Medulla oblongata (tissue), 1 donor: ENCODE data around the gene PIM2.
"Not testable (repeated sequence)": the region's sequence is repeated elsewhere in the genome, so short reads cannot be mapped to it uniquely, and the experiment has no call there.

Source experiments
- DNase-seq: peaks from one replicate; pipeline ENCODE4 v3.0.0-alpha.2; 2015; ENCODE audit errors: extremely low spot score

PIM2 gene

DNA sequence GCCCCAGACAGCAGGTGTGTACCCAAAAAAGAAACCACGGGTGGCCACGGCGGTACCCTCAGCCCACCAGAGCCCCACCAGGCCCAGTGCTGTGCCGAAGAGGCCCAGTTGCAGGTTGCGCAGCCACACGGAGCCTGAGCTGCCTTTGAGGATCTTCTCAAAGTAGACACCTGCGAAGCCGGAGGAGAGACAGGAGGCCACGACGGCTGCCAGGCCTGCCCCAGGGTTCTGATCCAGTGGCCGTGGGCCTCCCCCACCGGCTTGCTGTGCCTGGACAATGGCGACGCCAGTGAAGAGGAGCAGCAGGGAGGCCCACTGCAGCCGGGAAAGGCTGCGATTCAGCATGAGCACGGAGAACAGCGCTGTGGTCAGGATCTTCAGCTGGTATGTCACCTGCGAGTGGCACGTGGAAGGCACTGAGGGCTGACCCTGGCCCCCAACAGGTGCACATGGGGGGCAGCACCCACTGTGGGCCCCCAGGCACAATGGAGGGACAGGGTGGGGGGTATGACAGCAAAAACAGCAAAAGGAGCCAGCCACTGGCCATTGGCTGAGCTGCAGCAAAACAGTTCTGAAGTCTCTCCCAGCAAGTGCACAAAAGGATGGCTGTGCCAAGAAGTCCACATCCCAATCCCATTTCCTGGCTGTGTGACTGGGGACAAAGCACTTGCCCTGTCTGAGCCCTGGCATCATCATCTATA lies 13.6 kb downstream of the PIM2 start:
- no peak for DNase-seq

DNA sequence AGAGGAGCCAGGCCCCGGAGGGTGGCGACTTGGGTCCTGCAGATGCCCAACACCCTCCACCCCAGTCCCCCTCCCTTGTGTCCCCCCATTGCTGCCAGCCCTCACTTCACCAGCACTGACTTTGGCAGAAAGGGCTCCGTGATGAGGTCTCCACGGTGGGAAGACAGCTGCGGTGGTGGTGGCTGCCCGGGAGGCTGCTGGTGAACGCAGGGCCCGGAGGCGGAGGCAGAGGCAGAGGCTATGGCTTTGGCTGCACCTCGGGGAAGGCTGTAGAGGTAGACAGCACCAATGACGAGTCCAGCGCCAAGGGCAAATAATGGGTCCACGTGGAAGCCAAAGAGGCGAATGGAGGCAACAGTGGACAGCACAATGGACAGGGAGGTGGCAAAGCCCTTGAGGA lies 14.2 kb downstream of the PIM2 start:
- no peak for DNase-seq

DNA sequence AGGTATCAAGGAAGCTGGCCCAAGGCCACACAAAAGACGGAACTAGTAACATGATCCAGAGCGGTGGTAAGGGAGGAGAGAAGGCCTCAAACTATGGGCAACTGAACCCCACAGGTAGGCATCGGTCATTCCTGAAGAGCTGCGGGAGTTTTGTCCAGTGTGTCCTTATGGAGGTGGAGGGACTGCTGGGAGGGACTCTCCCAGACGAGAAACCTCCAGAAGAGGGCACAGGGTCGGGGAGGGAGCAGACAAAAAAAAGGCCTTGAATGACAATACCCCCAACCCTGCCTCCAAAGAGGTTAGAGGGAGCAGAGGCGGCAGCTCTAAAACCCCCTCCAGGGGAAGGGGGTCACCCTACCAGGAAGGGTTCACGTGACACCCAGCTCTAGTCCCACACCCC lies 14.6 kb downstream of the PIM2 start:
- no peak for DNase-seq

DNA sequence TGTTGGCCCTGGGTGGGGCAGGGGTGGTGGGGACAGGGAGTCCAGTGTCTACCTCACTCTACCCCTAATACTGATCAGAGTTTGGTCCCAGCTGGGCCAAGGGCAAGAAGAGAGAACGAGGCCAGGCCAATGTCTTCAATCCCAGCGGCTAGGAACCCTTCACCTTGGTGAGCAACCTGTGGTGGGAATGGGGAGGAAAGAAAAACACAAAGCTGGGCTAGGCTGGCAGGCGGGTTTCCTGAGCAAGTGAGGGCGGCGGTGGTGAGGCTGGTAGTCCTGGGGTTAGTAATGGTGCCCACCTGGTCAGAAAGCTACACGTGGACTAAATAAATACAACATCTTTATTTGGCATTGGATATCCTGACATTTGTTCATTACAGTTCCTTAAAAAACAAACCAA lies 15.5 kb downstream of the PIM2 start:
- no peak for DNase-seq

DNA sequence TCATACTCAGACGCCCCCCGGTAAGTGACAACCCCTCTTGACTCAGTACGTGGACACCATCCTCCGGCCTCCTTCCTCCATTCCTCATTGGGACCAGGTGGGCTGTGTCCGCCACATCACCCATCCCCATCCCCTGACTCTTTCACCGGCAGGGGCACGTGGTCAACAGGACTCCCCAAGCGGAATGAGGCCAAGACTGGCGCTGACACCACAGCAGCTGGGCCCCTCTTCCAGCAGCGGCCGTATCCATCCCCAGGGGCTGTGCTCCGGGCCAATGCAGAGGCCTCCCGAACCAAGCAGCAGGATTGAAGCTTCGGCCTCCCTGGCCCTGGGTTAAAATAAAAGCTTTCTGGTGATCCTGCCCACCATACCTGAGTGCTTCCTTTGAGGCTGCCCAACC lies 16.0 kb downstream of the PIM2 start:
- DNase-seq: no peak

DNA sequence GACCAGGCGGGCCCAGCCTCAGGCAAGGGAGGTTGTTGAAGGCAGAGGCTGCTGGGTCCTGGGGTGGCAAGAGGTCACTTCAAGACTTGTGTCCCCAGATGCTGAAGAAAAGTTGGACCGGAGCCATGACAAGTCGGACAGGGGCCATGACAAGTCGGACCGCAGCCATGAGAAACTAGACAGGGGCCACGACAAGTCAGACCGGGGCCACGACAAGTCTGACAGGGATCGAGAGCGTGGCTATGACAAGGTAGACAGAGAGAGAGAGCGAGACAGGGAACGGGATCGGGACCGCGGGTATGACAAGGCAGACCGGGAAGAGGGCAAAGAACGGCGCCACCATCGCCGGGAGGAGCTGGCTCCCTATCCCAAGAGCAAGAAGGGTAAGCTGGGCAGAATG lies 16.7 kb downstream of the PIM2 start:
- no peak for DNase-seq

DNA sequence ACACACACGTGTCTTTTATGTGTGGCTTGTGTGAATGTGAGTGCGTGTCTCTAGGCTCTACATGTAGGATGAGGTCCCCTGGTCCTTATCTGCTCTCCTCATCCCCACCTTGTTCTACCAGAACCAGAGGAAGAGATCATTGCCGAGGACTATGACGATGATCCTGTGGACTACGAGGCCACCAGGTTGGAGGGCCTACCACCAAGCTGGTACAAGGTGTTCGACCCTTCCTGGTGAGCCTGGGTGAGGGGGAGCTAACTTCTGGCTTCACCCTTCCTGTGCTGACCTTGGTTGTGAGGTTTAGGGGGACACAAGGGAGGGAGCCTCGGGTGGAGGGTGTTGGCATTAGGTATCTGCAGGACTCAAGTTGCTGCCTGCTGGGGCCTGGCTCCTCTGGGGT lies 17.8 kb downstream of the PIM2 start:
- no peak for DNase-seq

DNA sequence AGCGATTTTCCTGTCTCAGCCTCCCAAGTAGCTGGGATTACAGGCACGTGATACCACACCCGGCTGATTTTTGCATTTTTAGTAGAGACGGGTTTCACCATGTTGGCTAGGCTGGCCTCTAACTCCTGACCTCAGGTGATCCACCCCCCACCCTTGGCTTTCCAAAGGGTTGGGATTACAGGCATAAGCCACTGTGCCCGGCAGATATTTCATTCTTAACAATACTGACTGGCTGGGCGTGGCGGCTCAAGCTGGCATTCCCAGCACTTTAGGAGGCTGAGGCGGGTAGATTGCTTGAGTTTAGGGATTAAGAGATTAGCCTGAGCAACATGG lies 19.8 kb downstream of the PIM2 start:
- DNase-seq: no peak

DNA sequence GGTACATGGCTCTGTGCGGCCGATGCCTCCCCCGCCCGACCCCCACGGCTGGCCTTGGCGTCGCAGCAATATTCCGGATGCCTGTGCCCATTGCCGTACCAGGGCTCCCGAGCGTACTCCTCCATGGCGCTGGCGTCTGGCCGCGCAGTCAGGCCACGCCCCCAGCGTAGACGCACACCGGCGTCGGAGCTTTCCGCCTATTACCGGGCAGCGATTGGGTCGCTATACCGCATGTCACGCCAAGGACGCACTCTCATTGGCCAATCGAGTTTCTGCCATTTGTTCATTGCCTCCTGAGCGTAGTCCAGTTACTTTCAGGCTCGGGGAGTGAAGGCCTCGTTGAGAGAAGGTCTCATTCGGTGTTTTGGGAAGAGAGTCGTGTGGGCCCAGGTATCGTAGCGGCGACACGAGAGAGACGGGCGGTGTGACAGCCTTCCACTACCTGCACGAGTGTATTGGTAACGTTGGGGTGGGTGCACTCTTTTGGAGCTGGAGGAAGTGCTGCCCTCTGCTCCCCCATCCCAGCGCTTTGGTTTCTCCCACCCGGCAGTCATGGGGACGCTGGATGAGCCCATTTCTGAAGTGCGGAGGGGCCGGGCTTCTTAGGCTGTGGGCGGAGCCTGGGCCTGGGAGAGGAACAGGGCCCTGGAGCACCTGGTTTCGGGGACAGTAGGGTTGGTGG lies 21.1 kb downstream of the PIM2 start, which contains the start of the genes PQBP1 and TIMM17B:
PQBP1 (plus strand) TSS at position 306 of the 682 bp plus-strand sequence. CDS start 580 bp downstream, outside the sequence.
TIMM17B (minus strand) TSS at position 144 of the 682 bp plus-strand sequence; CDS start at position 125, 19 bp downstream.
- DNase-seq: peak; percentile 95

DNA sequence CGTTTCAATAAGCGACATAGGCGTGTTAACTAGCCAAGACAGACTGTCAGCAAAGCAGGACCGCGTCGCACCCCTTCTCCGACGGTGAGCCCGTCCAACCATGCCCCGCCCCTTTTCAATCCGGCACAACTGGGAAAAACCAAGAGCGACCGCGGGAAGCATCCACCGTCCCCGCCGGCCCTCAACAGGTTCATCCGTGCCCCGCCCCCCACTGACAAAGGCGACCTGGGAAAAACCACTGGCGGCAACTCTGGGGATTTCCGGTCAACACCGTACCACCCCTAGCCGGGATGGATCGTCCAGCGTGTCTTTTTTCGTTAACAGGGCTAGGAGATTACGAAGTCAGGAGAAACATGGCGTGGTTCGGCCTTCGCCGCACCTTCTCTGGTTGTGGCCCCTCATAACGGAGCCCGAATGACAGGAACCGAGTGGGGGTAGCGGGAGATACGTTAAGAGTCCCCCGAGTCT lies 21.6 kb downstream of the PIM2 start:
- DNase-seq: peak; percentile 53

DNA sequence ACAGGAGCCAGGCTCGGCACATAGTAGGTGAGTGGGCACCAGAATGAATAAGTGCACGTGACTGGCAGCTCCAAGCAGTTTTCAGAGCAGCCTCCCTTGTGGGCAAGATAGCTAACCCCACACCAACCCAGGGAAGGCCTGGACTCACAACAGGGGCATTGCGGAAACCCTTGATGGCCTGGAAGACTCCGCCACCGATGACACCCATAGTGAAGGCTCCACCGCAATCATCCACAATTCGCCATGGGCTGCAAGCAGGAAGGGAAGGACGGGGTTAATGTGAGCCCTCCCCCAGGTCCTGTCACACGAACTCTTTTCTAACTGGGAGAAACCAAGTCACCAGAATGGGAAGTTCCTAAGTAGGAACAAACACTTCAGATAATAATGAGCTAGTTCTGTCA lies 22.2 kb downstream of the PIM2 start:
- DNase-seq: no peak

DNA sequence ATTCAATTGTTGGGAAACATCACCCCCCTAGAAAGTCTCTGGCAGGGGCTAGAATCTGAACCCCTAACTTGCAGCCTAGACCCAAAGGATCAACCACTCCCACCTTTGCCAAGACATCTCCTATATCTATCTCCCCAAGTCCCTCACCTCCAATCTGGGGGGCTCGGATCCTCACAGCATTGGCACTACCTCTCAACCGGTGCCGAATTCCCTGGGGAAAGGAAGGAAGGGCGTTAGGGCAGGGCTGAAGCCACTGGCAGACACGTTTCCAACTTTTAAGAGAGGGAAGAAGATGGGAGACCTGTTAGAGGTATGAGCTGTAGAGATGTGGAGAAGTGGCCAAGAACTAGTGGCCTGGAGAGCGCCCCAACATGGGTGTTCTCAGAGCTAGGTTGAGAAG lies 23.9 kb downstream of the PIM2 start:
- DNase-seq: no peak

DNA sequence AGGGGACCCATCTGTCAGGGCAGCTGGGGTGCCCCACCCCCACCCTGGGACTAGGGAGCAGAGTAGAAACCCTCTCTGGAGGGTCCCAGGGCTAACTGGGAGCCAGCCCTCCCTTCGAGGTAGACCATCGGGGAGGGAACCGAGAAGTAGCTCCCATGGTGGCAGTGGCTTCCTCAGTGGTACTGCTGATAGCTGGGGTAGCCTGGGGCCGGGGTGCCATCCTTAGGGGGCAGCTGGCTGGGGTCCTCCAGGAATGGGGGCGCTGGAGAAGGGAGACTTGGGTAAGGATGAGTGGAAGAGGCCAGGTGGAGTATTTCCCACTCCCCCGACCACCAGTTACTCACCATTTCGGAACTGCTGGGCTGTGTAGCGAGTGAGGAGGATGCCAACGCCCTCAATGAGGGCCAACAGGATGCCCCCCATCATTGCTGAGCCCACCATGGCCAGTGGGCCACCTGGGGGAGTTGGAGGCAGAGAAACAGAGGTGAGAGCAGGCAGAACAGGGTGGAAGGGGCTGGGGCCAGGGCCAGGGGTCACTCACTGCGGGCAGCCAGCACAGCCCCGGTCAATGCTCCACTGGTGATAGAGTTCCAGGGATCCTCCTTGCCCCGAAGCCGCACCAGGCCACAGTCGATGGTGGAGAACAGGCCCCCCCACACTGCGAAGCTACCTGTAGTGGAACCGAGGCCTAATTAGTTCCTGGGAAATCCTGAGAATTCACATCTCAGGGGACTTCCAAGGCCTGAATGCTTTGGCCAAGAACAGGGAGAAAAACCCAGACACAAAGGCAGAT lies 25.1 kb downstream of the PIM2 start:
- DNase-seq: no peak

DNA sequence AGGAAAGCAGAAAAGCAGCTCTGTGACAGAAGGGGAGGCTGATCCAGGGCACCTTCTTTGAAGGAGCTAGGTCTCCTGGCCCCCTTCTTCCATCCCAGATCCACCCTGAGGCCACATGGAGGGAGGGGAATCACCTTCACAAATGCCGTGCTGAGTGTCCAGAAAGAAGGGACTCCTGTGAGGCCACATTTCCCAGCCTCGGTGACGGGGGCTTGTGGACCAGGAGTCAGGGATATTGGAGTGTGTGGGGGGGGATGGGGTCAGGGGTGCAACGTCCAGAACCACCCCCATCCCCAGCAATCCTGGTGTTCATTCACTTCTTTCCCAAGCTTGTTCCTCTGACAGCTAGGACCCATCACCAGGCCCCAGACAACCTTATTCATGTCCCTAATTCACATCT lies 25.9 kb downstream of the PIM2 start:
- no peak for DNase-seq

DNA sequence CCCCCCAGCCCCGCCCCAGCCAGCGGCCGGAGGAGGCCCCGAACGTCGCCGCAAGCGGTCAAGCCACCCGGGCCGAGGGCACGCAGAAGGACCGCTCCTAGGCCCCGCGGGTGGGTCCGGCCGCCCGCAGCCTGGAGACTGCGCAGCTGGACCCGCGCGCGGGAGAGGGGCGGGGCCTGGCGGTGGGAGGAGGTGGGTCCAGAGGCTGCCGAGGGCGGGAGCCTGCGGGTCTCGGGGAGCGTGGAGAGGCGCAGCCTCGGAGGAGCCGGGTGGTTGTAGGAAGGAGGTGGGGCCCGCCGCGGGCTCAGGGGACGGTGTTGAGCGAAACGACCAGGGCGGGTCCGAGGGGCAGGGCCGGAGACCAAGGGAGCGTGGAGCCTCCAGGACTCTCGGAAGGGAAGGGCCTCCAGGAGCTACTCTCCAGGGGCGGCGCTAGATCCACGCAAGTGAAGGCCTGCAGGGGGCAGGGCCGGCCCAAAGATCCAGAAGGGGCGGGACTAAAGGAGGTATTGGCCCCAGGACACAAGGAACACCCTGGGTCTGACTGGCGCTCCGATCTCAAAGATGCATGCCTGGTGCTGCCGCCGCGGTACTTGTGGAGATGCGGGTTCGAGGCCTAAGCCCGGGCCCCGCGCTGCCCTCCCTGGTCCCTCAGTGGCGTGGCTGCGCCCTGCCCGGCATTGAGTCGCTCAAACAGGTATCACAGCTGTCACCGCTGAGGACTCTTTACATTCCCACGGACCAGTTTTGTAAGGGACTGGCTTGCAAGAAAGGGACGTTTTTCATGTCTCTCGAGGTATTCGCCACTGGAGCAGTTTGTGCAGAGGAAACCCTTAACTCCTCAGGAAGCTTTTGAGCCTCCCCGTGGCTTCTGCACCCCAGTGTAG lies 27.2 kb downstream of the PIM2 start:
- DNase-seq: peak; percentile 85

DNA sequence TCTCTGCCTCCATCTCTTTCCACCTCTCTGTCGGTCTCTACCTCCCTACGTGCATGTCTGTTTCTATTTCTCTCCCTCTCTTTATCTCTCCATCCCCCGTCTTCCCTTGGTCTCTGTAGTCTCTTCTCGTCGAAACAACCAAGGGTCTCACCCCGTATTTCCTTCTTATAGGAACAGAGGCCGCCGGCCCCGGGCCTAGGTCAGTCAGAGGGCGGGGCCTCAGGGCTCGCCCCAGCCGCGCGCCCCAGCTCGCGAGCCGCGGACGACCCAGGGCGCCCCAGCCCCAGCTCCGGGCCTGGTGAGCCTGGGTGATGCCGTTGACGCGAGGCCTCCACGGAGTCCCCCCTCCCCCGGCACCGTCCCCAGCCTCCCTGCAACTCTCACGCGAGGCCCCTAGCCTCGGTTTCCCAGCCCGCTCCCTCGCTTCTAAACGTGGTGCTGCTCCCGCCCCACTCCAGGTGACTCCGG lies 27.9 kb downstream of the PIM2 start:
- DNase-seq: no peak

DNA sequence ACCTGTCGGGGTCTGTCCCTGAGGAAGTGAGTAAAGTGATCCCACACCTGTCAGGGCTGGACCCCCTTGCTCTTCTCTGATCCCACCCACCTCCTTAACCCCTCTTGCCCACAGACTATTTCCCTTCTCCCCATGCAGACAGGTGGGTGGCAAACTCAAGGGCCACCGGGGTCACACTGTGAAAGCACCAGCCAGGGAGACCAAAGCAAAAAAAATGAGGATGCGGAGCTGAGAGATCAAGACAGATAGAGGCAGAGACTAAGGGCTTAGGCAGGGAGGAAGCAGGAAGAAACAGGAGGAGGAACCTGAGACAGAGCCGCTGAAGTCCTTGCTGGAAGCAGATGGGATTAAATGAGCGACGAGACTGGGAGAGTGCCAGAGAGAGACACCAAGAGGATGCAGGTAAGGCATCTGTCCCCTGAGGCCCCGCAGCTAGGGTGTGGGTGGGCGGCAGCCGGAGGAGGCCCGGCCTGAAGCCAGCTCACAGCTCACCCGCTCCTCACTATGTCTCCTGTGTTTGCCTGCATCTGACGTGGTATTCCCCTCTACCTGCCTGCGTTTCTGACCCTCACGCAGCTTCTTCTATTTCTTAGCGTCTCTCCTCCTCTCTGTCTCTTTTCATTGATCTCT lies 28.4 kb downstream of the PIM2 start:
- no peak for DNase-seq

DNA sequence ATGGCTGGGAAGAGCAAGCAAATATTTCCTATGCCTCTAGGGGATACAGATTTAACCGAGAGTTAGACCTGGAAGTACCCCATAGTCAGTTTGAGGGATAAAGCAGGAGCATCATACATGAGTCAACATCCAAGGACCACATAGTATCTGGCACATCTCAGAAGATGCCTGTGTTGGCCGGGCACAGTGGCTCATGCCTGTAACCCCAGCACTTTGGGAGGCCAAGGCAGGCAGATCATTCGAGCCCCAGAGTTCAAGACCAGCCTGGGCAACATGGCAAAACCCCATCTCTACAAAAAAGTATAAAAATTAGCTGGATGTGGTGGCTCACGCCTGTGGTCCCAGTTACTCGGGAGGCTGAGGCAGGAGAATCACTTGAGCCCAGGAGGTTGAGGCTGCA lies 32.2 kb downstream of the PIM2 start:
- not testable (repeated sequence) for DNase-seq

DNA sequence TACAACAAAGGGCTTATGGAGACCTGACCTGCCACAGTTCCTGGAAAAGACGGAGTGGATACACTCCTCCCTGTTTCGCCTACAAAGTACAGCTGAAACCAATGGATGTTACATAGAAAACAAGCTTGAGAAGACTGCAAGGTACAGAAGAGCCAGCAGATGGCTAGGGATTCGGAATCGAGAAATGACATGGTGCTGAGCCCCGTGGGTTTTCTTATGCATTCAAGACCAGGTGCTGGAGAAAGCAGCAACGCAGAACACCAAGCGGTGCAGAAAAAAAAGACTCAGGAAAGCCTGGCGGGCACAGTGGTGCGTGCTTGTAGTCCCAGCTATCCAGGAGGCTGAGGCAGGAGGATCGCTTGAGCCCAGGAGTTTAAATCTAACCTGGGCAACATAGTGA lies 35.1 kb downstream of the PIM2 start:
- DNase-seq: no peak

DNA sequence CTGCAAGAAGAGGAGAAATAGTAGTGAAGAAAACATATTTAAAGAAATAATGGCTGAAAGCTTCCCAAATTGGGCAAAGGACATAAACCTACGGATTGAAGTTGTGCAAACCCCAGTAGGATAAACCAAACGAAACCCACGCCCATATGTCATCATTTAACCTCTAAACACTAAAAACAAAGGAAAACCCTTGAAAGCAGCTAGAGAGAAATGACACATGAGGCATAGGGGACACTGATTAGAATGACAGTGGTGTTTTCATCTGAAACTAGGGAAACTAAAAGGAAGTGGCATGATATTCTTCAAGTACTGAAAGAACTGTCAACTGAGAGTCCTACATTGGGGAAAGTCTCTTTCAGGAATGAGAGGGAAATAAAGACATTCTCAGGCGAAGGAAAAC lies 41.9 kb downstream of the PIM2 start:
- not testable (repeated sequence) for DNase-seq

DNA sequence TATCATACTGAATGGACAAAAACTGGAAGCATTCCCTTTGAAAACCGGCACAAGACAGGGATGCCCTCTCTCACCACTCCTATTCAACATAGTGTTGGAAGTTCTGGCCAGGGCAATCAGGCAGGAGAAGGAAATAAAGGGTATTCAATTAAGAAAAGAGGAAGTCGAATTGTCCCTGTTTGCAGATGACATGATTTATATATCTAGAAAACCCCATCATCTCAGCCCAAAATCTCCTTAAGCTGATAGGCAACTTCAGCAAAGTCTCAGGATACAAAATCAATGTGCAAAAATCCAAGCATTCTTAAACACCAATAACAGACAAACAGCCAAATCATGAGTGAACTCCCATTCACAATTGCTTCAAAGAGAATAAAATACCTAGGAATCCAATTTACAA lies 46.8 kb downstream of the PIM2 start:
- DNase-seq: not testable (repeated sequence)
